A549 (cell line): ENCODE results near the gene NPFFR1.

ENCODE experiments used
- CBX2 ChIP-seq: fragments of 200-600 bp; sonication (generic); IDR thresholded peaks from 2 replicates; pipeline ENCODE4 v1.6.1; 2016; ENCODE audit warnings: low read depth, mild to moderate bottlenecking, borderline replicate concordance
- CHD2 ChIP-seq: fragments of 150-350 bp; IDR thresholded peaks from 2 replicates; pipeline ENCODE4 v1.6.1; 2014; ENCODE audit warnings: low read length; ENCODE audit not compliant: partially characterized antibody
- CTCF ChIP-seq: fragments of >200 bp; sonication (Bioruptor Twin); formaldehyde crosslinking; IDR thresholded peaks from 3 replicates; pipeline ENCODE4 v1.5.1; 2016
- FOSL2 ChIP-seq, 2 experiments: fragments of 450-650 bp in 1 of 2; fragments of >200 bp in 1 of 2; sonication (Bioruptor Twin) in 1 of 2; formaldehyde crosslinking; IDR thresholded peaks; 2 replicates each; pipeline versions ENCODE4 v1.5.0 to v1.6.1; 2016 to 2020; ENCODE audit warnings: mild to moderate bottlenecking in 1 of 2, moderate library complexity in 1 of 2
- HDAC2 ChIP-seq: fragments of 200-600 bp; sonication (generic); IDR thresholded peaks from 2 replicates; pipeline ENCODE4 v1.6.1; 2016
- JUN ChIP-seq, 2 experiments: fragments of >200 bp; sonication (Bioruptor Twin); formaldehyde crosslinking; IDR thresholded peaks; 2 replicates in 1 of 2; 3 replicates in 1 of 2; pipeline ENCODE4 v1.6.1; 2016 to 2017
- POLR2A ChIP-seq: IDR thresholded peaks from 2 replicates; pipeline ENCODE4 v1.6.1; 2012; ENCODE audit warnings: mild to moderate bottlenecking, low read length
- RCOR1 ChIP-seq: fragments of 150-350 bp; IDR thresholded peaks from 2 replicates; pipeline ENCODE4 v1.6.1; 2014; ENCODE audit warnings: antibody characterized with exemption, low read length, low read depth
- RNF2 ChIP-seq: fragments of 200-600 bp; sonication (generic); IDR thresholded peaks from 2 replicates; pipeline ENCODE4 v1.6.1; 2016; ENCODE audit warnings: low read depth, mild to moderate bottlenecking, antibody characterized with exemption, moderate library complexity, borderline replicate concordance
- USF2 ChIP-seq: fragments of 450-650 bp; IDR thresholded peaks from 2 replicates; pipeline ENCODE4 v1.6.1; 2014; ENCODE audit warnings: antibody characterized with exemption
- TF ChIP-seq, protein P1 (sequence below): fragments of >200 bp; sonication (Bioruptor Twin); formaldehyde crosslinking; IDR thresholded peaks from 2 replicates; pipeline ENCODE4 v1.6.1; 2016

- TF ChIP-seq, protein P1, sequence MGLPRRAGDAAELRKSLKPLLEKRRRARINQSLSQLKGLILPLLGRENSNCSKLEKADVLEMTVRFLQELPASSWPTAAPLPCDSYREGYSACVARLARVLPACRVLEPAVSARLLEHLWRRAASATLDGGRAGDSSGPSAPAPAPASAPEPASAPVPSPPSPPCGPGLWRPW: no peak
- no peak for TF ChIP-seq USF2
- TF ChIP-seq CTCF: no peak
- no peak for TF ChIP-seq CHD2
- no peak for TF ChIP-seq JUN (IDR thresholded peaks at IDR 0.05)
- TF ChIP-seq CBX2: no peak
- no peak for TF ChIP-seq RNF2
- no peak for TF ChIP-seq FOSL2 (IDR thresholded peaks at IDR 0.05)
- no peak for TF ChIP-seq FOSL2 (CRISPR knock-in tag; IDR thresholded peaks at IDR 0.05)
- TF ChIP-seq HDAC2: no peak
- TF ChIP-seq POLR2A: no peak
- no peak for TF ChIP-seq RCOR1
Measured at GRCh38 chr10:70293169-70293843, 9.5 kb upstream of the NPFFR1 start.
